PC-3 (cell line): ENCODE data around the gene RABGAP1.

Experiments
- CTCF ChIP-seq: fragments of 300-600 bp; sonication (generic); conservative IDR thresholded peaks from 2 replicates; pipeline ENCODE4 v1.5.1; 2017; ENCODE audit warnings: antibody characterized with exemption, low read depth, mild to moderate bottlenecking, low read length
- EZH2 ChIP-seq: fragments of 300-600 bp; sonication (generic); IDR thresholded peaks from one replicate; pipeline ENCODE4 v1.6.1; 2017; ENCODE audit warnings: antibody characterized with exemption, mild to moderate bottlenecking, low read length; ENCODE audit not compliant: unreplicated experiment

GRCh38 chr9:122946461-122947005 is 5.7 kb downstream of the RABGAP1 start:
- TF ChIP-seq CTCF (no peak), EZH2 (no peak)
